Activated naive CD4-positive, alpha-beta T cell treated with Interleukin-2 at 50 U/mL for 16 hours (primary cell): ENCODE measurements around the gene IP6K3.
A peak's percentile ranks its signal among the peaks of the same experiment; 100 is the strongest.

Source experiments
- DNase-seq: peaks from one replicate; pipeline ENCODE4 v3.0.0-alpha.2; 2020

Gene IP6K3

DNA sequence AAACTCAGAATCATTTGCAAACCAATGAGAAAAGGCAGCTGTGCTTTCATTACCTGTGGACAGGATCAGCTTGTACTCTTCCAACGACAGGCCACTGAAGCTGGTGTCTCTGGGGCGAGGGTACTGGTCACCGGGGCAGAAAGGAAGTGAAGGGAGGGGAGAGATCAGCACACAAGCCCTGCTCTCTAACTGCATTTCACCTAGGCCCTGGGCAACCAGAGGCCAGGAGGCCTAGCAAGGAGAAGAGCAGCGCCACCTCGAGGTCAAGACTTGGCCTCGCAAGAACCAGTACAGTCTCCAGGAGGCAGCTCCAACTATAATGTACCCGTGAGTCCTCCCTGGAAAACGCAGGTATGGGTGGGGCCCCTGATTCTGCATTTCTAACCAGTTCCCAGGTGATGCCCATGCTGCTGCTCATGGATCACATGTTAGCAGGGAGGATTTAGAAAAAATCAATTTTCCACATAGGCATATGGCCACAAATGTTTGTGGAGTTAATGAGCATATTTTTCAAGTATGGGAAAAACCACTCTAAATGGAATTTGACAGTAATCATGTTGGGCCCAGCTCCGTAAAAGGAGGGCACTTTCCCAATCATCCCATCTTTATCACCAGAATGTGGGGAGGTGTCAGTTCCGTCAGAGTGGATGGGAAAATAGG is 46.2 kb downstream of the IP6K3 start:
- peak; percentile 73 for DNase-seq

DNA sequence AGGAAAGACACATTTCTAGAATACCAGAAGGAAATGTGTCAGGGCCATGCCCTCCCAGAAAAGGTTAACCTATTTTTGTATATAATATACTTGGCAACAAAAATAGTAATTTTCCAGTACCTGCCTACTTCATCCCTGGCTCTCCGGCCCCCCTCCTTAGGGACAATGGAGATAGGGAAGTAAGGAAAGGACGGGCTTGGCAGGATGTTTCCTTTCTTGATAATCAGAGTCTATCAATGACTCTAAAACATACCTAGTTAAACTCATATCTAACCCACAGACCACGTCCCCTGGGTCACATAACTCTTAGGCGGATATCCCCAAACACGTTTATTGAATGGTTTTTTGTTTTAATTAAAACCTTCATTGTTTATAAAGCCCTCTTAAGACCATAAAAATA is 47.0 kb downstream of the IP6K3 start:
- no peak for DNase-seq

DNA sequence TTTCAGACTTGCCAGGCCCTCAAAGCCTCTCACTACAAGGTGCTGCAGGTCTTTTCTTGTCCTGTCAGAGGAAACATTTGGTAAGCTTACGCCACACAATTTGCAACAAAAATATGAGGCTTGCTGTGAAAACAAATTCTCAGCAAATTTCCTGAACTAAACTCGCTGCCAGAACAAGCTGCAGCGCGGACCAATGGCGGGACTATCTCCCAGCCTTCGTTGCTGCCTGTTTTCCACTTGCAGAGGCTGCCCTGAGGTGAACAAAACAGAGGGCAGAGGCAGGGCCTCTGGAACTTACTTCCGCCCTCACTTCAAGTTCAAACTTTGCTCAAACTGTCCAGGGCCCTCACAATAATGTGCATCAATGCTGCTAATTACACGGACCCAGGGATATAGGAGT is 47.6 kb downstream of the IP6K3 start:
- DNase-seq, result no peak

DNA sequence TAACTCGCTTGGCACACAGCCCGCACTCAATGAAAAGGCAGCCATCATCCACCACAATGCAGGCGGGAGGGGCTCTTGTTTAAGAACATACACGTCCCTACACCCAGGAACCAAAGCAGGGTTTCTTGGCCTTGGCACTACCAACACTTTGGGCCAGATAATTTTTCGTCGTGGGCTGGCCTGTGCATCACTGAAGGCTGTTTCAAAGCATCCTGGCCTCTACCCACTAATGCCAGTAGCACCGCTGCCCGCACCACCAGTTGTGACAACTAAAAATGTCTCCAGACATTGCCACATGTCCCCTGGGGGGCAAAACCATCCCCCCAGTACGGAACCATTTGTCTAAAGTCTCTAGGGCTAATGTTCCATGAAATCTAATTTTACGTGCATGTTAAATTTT is 48.2 kb downstream of the IP6K3 start:
- no peak for DNase-seq

DNA sequence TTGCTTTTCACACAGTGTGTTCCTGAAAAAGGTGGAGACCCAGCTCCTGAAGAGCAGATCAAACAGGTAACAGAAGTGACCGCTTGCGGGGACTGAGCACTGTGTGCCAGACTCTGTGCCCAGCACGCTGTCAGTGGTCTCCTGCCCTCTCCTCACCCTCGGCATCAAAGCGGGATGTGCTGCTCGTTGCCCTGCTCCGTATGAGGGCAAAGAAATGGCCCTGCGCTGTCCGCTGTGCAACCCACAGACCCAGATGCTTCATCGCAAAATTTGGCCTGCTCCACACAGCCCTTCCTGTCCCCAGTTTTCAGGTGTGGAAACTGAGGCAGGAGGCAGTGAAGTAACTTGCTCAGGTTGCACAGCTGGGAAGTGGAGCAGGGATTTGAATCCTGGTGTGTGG is 48.9 kb downstream of the IP6K3 start:
- no peak for DNase-seq

DNA sequence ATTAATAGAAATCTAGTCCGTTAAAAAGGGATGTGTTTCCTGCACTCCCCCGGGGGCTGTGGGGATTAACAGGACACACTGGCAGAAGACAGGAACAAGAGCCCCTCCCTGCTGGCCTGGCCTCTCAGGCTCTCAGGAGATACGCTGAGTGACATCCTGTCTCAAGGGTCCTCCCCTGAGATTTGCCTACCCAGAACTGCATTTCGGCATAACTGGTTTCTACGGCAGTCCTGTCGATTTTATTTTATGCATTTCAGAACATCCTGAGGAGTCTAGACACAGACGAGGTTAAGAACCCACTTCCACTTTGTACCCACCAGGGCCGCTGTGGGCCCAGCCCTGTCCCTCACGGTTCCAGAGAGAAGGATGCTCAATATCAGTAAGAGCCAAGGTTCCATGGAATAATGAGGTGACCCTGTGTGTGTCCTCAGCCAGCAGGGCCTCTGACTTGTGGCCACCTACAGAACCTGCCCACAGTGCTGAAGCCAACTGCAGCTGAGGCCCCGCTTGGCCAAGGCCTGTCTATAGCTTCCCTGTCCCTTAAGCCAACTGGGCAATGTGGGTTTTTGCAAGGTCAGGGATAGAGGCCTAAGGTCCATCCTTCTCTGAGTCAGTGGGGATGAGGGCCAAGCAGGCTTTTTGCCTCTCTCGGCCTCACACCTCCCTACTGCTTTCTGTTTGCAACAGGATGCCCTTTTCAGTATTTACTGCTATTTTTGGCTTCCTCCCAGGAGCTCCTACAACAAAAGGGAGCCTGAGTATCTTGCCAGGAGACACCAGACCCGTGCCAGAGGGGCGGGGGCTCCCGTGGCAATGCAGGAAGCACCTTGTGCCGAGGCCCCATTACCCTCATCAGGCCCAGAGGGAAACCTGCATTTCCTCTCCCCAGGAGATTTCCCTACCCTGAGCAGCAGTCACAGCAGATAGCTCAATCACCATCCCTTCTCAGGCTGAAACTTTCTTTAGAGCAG is 49.9 kb downstream of the IP6K3 start:
- DNase-seq, result no peak

DNA sequence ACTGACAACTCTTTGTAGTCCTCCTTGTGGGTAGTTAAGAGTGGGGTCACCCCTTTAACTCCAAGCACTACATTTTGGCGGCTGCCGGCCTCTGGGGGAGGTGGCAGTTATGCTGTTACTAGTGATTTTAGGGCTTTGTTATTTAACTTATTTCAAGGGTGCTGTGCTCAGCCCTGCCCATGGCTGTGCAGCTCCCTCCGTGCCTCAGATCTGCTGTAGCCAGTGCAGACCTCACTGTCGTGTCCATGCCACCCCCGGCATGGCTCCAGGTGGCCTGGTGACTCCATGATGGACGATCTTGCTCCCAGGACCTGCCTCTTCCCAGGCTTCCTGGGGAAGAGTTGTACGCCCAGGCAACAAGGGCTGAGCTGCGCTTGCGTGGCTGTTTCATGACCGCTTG is 50.6 kb downstream of the IP6K3 start:
- DNase-seq, result no peak

DNA sequence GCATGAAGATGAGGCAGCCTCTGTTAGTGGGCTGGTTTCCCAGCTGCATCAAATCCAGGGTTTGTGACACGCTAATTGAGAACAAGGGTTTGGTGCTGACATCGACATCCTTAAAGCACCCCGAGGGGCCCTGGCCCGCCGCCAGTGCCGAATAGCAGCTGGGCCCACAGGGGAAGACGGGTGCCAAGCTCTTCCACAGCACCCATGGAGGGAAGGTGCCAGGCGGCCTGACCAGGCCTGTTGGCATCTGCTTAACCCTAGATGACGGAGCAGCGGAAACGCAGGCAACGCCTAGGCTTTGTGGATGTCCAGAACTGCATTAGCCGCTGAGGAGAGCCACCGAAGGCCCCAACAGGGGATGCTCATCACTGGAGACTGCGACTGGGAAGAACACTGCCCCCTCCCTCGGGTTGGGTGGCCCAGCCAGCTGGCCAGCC is 51.2 kb downstream of the IP6K3 start:
- no peak for DNase-seq

DNA sequence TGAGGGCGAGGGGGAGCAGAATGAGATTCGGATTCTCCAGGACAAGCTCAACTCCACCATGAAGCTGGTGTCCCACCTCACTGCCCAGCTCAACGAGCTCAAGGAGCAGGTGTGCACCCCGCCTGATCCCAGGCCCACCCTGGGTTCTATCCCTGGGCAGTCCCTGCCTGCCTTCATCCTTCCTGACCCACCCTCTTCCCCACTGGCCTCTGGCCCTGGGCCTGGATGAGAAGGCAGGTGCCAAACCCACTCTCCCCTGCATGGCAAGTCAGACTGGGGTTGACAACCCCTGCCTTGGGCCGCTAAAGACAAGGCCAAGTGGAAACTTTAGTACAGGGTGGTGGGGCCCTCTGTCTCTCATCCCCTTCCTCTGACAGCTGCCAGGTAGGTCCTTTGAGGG is 51.7 kb downstream of the IP6K3 start:
- DNase-seq, result no peak

DNA sequence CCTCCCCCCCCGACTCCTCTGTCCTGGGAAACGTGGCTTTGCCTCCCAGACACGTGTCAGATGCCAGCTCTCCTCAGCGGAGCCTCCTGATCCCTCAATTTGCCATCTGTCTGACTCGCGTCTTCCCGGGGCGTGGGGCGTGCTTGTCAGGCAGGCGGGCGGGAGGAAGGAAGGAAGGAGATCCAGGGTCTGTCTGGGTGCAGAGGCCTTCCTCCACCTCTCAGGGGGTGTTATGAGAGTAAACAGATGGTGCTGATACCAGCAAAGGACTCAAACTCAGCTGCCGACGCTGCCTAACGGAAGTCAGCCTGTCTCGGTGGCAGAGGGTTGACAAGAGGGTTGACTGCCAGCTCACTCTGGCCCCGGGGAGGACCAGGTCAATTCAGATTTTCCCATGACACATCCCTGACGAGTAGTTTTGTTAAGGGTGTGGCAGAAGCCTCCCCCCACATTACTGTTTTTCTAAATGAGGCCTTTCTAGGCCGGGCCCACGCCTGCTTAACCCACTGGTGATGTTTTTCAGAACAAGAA is 52.2 kb downstream of the IP6K3 start:
- peak; percentile 76 for DNase-seq

DNA sequence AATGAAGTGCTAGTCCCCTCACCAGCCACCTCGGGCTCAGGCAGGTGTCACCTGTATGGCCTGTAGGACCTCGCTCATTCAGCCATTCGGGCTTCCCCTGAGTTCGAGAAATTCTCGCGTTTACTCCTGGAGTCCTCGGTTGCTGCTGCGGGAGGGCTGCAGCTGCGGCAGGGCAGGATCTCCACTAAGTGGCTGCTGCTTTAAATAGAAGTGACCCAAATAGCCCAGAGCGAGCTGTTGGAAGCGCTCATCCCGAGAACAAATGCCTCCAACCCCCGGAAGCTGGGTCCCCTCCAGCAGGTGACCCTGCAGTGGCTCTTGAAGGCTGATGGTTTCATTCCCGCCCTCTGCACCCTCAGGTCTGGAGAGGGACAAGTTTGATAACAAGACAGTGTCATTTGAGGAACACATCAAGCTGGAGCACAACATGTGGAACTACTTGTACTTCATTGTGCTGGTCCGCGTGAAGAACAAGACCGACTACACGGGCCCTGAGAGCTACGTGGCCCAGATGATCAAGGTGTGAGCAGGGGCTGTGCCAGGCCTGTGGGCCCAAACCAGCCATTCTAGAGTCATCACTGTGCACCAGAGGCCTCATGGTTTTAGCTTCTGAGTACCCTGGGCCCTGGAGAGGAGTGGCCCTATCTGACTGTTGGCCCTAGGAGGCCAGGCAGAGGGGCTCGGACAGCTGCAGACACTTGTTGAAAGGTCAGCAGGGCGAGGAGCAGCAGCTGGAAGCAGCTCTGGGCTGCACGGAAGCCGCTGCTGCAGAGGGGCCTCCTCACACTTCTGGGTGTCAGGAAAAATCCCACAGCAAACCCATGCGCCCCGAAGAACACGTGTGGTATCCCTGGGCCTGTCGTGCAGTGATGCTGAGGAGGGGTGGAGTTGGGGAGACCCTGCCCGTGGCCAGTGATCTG is 53.3 kb downstream of the IP6K3 start:
- DNase-seq, result no peak

DNA sequence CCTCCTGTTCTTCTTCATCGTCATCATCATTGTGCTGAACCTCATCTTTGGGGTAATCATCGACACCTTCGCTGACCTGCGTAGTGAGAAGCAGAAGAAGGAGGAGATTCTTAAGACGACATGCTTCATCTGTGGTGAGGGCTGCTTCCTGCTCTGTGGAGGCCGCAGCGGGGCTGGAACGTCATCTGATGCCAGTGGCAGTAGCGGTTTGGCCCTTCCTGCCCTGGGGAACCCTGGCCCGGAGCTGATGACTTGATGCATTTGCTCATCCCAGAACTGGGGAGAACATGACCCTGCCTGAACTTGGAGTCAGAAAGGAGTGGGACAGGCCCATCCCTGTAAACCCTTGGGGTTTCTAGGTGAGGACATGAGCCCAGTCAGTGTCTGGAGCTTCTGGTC is 53.9 kb downstream of the IP6K3 start:
- DNase-seq, result peak; percentile 60

DNA sequence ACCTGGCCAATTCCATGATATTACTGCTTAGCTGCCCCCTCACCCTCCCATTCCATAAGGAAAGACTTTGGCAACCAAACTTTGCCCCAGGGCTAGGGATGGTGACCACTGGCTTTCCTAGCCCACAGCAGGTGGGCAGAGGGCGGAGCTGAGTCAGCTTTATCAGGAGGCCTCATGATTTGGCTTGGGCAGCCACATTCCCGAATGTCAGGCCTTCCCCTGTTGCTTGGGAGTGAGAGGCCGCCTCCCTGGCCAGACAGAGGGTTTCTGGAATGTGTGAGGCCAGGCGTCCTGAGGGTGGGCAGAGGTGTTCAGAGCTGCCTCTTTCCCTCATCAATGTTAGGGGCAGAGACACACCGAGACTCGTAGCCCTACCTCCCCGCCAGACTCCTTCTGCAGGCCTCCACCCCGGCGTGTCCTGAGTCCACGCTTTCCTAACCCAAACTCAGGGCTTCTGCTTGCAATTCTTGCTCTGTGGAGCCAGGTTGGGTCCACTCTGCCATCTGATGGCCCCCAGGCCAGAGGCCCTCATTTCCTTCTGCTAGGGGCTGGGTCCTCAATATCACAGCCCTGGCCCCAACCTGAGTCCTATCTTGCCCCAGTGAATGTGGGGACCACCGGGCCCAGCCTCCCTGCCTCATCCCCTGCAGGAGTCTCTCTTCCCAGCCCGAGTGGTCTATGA is 54.5 kb downstream of the IP6K3 start:
- no peak for DNase-seq

DNA sequence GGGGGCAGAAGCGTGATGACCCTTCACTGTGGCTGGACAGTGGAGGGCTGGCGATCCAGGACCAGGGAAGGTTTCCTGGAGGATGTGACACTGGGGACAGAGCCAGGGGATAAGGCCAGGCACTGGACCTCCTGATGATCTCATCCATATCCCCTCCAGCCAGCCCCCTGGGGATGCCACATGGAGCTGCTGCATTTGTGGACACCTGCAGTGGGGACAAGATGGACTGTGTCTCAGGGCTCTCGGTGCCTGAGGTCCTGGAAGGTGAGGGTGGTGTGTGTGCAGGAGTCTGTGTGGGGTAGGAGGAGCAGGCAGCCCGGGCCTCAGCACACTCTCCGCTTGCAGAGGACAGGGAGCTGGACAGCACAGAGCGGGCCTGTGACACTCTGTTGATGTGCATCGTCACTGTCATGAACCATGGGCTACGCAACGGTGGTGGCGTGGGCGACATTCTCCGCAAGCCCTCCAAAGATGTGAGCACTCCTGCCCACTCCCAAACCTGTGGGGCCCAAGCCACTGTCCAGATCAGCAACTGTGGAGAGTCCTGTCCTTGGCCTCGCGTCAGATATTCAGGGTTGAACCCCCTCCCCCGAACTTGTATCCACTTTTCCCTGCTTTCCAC is 55.1 kb downstream of the IP6K3 start:
- DNase-seq, result no peak

DNA sequence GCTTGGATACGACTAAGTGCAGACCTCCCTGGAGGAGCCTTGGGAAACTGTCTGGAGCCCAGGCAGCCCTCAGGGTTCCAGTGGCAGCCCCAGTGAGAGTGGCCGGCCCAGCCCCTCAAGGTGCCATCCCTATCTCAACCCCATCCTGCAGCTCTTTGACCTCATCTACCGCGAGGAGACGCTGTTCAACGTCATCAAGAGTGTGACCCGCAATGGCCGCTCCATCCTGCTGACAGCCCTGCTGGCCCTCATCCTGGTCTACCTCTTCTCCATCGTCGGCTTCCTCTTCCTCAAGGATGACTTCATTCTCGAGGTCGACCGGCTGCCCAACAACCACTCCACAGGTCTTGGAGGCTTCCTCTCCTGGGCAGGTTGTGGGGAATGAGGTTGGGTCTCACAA is 55.9 kb downstream of the IP6K3 start:
- no peak for DNase-seq

DNA sequence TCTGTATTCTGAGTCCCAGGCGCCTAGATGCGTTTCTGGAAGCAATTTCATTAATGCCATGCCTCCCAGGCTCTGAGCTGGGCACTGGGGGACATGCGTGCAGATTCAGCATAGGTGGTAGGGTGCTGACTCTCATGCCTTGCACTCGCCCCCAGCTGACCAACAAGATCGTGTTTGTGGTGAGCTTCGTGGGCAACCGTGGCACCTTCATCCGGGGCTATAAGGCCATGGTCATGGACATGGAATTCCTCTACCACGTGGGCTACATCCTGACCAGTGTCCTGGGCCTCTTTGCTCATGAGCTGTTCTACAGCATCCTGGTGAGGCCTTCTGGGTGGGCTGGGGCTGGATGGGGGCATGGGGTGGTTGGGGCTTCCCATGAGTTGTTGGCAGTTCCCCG is 56.8 kb downstream of the IP6K3 start:
- DNase-seq, result no peak

DNA sequence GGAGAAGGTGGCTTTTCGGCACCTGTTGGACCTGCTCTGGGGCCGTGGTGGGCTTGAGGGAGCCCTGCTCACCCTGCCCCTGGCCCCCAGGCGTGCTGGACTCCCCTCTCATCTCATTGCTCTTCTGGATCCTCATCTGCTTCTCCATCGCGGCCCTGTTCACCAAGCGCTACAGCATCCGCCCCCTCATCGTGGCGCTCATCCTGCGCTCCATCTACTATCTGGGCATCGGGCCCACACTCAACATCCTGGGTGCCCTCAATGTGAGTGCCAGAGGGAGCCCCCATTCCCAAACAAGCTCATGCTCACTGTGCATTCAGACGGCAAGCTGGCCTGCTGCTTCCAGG is 57.6 kb downstream of the IP6K3 start:
- DNase-seq, result no peak

DNA sequence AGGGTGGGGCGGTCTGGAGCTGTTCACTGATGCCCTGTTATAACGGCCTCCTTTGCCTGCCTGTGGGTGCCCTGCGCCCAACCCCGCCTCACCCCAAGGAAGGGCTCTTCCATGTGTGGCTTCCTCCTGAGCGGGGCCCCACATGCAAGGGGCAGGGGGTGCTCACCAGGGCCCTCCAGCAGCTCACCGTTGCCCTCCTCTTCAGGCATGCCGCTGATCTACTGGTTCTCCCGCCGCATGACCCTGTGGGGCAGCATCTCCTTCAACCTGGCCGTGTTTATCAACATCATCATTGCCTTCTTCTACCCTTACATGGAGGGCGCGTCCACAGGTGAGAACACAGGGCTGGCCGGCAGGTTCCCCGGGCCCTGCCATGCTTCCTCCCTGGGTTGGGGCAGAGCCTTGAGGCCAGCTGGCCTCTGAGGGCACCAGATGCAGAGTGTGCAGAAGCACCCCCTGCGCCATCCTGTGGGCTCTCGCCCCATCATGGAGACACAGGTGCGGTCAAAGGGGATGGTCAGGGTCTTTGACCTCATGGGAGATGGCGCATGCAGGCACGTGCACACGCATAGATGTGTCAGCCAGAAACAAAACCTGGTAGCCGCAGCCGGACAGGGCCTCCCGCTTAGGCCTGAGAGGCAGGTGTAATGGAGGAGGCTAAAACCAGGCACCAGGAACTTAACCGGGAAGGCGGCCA is 58.1 kb downstream of the IP6K3 start:
- no peak for DNase-seq

DNA sequence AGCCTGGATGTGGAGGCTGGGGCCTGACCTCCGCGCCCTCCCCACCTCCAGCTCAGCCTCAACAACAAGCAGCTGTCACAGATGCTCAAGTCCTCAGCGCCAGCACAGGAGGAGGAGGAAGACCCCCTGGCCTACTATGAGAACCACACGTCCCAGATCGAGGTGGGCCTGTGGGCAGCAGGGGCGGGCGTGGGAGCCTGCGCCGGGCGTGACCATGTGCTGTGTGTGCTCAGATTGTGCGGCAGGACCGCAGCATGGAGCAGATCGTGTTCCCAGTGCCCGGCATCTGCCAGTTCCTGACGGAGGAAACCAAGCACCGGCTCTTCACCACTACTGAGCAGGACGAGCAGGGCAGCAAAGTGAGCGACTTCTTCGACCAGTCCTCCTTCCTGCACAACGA is 58.7 kb downstream of the IP6K3 start:
- no peak for DNase-seq

DNA sequence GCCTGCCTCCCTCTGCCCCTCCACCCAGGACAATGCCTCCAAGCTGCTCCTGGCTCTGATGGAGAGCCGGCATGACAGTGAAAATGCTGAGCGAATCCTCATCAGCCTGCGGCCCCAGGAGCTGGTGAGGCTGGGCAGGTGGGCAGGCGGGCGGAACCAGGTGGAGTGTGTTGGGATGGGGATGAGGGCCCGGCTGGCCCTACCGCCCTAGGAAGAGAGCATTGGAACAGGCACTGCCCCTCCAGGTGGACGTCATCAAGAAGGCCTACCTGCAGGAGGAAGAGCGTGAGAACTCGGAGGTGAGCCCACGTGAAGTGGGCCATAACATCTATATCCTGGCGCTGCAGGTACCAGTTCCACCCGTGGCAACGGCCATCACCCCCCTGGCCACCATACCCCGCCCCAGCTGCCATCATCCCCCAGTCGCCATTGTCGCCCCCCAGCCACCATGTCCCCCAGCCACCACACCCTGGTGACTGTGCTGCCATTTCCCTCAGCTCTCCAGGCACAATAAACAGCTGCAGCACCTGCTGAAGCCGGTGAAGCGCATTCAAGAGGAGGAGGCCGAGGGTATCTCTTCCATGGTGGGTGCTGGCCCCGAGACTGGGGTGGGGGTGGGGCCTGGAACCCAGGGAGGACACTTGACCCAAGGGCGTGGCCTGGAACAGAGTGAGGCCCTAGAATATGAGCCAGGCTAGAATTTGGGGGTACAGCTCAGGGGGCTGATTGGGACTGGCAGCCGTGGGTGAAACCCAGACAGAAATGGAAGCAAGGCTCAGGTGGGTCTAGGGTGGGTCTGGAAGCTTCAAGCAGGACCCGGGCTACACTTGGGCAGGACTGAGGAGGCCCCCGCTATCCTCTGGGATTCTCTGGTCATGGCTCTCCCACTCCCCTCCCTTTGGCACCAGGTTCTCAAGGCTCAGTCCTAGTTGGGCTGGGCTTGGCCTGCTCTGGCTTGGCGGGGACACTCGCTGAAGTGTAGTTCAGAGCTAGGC is 59.4 kb downstream of the IP6K3 start:
- DNase-seq, result no peak
